WTC11 (cell line): Measurements from ENCODE around the gene GRIP2. TPM values are rescaled to one million over a fixed set of nuclear protein-coding genes. Genes with fewer than 3 reads are reported as not detected.

Experiments
- ATAC-seq: fragments of 200-7000 bp; cut with Tn5 transposase; 2 replicates; pipeline ENCODE4 v1.10.0; 2021; ENCODE audit warnings: mild to moderate bottlenecking, moderate library complexity
- CTCF ChIA-PET: fragments of 300-600 bp; sonication (Branson Sonifier 250); formaldehyde crosslinking; loops from one replicate; lab custom pipeline; 2021; ENCODE audit warnings: antibody characterized with exemption; lab: Charles Lee
- POLR2A ChIA-PET: fragments of 350-600 bp; sonication (Branson Sonifier 250); formaldehyde crosslinking; loops from one replicate; lab custom pipeline; 2021; ENCODE audit warnings: antibody characterized with exemption; lab: Charles Lee
- DNase-seq: peaks from one replicate; pipeline ENCODE4 v3.0.0; 2021; ENCODE audit warnings: low spot score
- H3K27ac Mint-ChIP-seq: 2 replicates; pipeline ENCODE4 v1.8.0; 2021; ENCODE audit warnings: mixed read lengths
- H3K27me3 Mint-ChIP-seq: 2 replicates; pipeline ENCODE4 v1.8.0; 2021; ENCODE audit warnings: low read depth, mild to moderate bottlenecking, moderate library complexity, mixed read lengths
- H3K36me3 Mint-ChIP-seq: 2 replicates; pipeline ENCODE4 v1.8.0; 2021; ENCODE audit warnings: mixed read lengths
- H3K4me1 Mint-ChIP-seq: 2 replicates; pipeline ENCODE4 v1.8.0; 2022; ENCODE audit warnings: mixed read lengths
- H3K4me3 Mint-ChIP-seq: 2 replicates; pipeline ENCODE4 v1.8.0; 2021; ENCODE audit warnings: mild to moderate bottlenecking, moderate library complexity, mixed read lengths
- H3K9me3 Mint-ChIP-seq: 2 replicates; pipeline ENCODE4 v1.8.0; 2021; ENCODE audit warnings: mixed read lengths
- CREB1 ChIP-seq: sonication (generic); formaldehyde crosslinking; IDR thresholded peaks from 2 replicates; pipeline ENCODE4 v1.8.0; 2023; ENCODE audit warnings: mild to moderate bottlenecking, missing genetic modification reagents
- E2F4 ChIP-seq: sonication (generic); formaldehyde crosslinking; IDR thresholded peaks from 2 replicates; pipeline ENCODE4 v1.8.1; 2022; ENCODE audit warnings: low read depth, mild to moderate bottlenecking, moderate library complexity, missing genetic modification reagents, borderline replicate concordance
- IRF1 ChIP-seq: sonication (generic); formaldehyde crosslinking; IDR thresholded peaks from 2 replicates; pipeline ENCODE4 v1.8.0; 2023; ENCODE audit warnings: missing genetic modification reagents
- NFATC4 ChIP-seq: fragments of 250-450 bp; sonication (Bioruptor Pico); IDR thresholded peaks from 2 replicates; pipeline ENCODE4 v1.9.0; 2021; ENCODE audit warnings: mild to moderate bottlenecking
- NFE2L1 ChIP-seq: sonication (generic); formaldehyde crosslinking; IDR thresholded peaks from 2 replicates; pipeline ENCODE4 v1.8.1; 2023; ENCODE audit warnings: missing genetic modification reagents
- SMAD4 ChIP-seq: sonication (generic); formaldehyde crosslinking; IDR thresholded peaks from 2 replicates; pipeline ENCODE4 v1.8.0; 2022; ENCODE audit warnings: mild to moderate bottlenecking, missing genetic modification reagents
- TCF7 ChIP-seq: sonication (generic); formaldehyde crosslinking; IDR thresholded peaks from 2 replicates; pipeline ENCODE4 v1.8.0; 2022; ENCODE audit warnings: mild to moderate bottlenecking, low read depth, missing genetic modification reagents, moderate library complexity
- ZNF138 ChIP-seq: sonication (generic); formaldehyde crosslinking; conservative IDR thresholded peaks from 2 replicates; pipeline ENCODE4 v1.8.1; 2022; ENCODE audit warnings: mild to moderate bottlenecking, moderate library complexity, missing genetic modification reagents
- ZNF423 ChIP-seq: fragments of 250-450 bp; sonication (Bioruptor Pico); IDR thresholded peaks from 2 replicates; pipeline ENCODE4 v2.1.2; 2022; ENCODE audit warnings: mild to moderate bottlenecking, moderate library complexity
- ZNF671 ChIP-seq: fragments of 250-450 bp; sonication (Bioruptor Pico); IDR thresholded peaks from 2 replicates; pipeline ENCODE4 v1.8.0; 2021; ENCODE audit warnings: mild to moderate bottlenecking
- total RNA-seq: library from RNA; stranded (reverse); gene quantifications from 3 replicates; pipeline ENCODE4 v1.2.3, GENCODE V29; 2021
- TF ChIP-seq, protein P1 (sequence below): sonication (generic); formaldehyde crosslinking; IDR thresholded peaks from 2 replicates; pipeline ENCODE4 v1.8.1; 2022; ENCODE audit warnings: low read depth, missing genetic modification reagents, borderline replicate concordance
- TF ChIP-seq, protein P2 (sequence below): sonication (generic); formaldehyde crosslinking; IDR thresholded peaks from 2 replicates; pipeline ENCODE4 v1.8.1; 2023; ENCODE audit warnings: mild to moderate bottlenecking, missing genetic modification reagents, borderline replicate concordance
- TF ChIP-seq, protein P3 (sequence below): sonication (generic); formaldehyde crosslinking; IDR thresholded peaks from 2 replicates; pipeline ENCODE4 v1.8.1; 2023; ENCODE audit warnings: mild to moderate bottlenecking, missing genetic modification reagents
- TF ChIP-seq, protein P4 (sequence below): sonication (generic); formaldehyde crosslinking; IDR thresholded peaks from 2 replicates; pipeline ENCODE4 v1.8.0; 2022; ENCODE audit warnings: mild to moderate bottlenecking, missing genetic modification reagents

Gene GRIP2
- total RNA-seq, 1 experiment from 2014 or later, result 12.0 TPM

DNA sequence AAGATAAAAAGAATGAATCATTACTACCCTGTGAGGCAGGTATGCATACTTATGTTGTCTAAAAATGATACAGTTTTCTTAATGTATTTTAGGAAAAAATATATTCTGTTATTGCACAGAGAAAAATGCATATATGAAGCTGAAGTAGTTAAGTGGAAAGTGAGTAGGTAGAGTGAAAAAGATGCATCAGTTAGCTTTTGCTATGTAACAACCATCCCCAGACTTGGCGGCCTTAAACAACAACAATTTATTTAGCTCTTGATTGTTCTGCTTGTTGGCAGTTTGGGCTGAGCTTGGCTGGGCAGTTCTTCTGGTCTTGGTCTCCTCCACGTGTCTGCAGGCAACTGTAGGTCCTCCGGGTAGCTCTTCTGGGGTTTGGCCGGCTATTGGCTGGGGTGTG is 92.1 kb downstream of the GRIP2 start (continued):
- TF ChIP-seq NFE2L1 (CRISPR knock-in tag), result no peak
- no peak for TF ChIP-seq IRF1 (CRISPR knock-in tag)
- TF ChIP-seq ZNF423, result no peak
- TF ChIP-seq, protein P1, sequence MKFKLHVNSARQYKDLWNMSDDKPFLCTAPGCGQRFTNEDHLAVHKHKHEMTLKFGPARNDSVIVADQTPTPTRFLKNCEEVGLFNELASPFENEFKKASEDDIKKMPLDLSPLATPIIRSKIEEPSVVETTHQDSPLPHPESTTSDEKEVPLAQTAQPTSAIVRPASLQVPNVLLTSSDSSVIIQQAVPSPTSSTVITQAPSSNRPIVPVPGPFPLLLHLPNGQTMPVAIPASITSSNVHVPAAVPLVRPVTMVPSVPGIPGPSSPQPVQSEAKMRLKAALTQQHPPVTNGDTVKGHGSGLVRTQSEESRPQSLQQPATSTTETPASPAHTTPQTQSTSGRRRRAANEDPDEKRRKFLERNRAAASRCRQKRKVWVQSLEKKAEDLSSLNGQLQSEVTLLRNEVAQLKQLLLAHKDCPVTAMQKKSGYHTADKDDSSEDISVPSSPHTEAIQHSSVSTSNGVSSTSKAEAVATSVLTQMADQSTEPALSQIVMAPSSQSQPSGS (CRISPR knock-in tag), result no peak
- TF ChIP-seq TCF7 (CRISPR knock-in tag), result no peak
- TF ChIP-seq, protein P2, sequence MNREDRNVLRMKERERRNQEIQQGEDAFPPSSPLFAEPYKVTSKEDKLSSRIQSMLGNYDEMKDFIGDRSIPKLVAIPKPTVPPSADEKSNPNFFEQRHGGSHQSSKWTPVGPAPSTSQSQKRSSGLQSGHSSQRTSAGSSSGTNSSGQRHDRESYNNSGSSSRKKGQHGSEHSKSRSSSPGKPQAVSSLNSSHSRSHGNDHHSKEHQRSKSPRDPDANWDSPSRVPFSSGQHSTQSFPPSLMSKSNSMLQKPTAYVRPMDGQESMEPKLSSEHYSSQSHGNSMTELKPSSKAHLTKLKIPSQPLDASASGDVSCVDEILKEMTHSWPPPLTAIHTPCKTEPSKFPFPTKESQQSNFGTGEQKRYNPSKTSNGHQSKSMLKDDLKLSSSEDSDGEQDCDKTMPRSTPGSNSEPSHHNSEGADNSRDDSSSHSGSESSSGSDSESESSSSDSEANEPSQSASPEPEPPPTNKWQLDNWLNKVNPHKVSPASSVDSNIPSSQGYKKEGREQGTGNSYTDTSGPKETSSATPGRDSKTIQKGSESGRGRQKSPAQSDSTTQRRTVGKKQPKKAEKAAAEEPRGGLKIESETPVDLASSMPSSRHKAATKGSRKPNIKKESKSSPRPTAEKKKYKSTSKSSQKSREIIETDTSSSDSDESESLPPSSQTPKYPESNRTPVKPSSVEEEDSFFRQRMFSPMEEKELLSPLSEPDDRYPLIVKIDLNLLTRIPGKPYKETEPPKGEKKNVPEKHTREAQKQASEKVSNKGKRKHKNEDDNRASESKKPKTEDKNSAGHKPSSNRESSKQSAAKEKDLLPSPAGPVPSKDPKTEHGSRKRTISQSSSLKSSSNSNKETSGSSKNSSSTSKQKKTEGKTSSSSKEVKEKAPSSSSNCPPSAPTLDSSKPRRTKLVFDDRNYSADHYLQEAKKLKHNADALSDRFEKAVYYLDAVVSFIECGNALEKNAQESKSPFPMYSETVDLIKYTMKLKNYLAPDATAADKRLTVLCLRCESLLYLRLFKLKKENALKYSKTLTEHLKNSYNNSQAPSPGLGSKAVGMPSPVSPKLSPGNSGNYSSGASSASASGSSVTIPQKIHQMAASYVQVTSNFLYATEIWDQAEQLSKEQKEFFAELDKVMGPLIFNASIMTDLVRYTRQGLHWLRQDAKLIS (CRISPR knock-in tag), result no peak

- Mint-ChIP-seq H3K27me3 (no peaks in the 10 kb centered on the region), H3K36me3 (peaks cover 71% of the 10 kb centered on the region), H3K9me3 (peaks cover 12% of the 10 kb centered on the region), H3K4me3 (no peak overlapping the region), H3K4me1 (no peaks in the 10 kb centered on the region), H3K27ac (no peak overlapping the region)
- CTCF ChIA-PET, result interaction anchor here (0.7 kb wide), 1 partner anchor 243 kb away, joined by 3 read pairs; no protein-coding TSS in a partner anchor
- no peak for ATAC-seq
- DNase-seq, result no peak
- POLR2A ChIA-PET, result no interaction called here
- TF ChIP-seq E2F4 (CRISPR knock-in tag) (no peak), CREB1 (no peak), ZNF138 (CRISPR knock-in tag) (no peak)
- TF ChIP-seq, protein P3, sequence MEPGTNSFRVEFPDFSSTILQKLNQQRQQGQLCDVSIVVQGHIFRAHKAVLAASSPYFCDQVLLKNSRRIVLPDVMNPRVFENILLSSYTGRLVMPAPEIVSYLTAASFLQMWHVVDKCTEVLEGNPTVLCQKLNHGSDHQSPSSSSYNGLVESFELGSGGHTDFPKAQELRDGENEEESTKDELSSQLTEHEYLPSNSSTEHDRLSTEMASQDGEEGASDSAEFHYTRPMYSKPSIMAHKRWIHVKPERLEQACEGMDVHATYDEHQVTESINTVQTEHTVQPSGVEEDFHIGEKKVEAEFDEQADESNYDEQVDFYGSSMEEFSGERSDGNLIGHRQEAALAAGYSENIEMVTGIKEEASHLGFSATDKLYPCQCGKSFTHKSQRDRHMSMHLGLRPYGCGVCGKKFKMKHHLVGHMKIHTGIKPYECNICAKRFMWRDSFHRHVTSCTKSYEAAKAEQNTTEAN (CRISPR knock-in tag), result no peak
- TF ChIP-seq, protein P4, sequence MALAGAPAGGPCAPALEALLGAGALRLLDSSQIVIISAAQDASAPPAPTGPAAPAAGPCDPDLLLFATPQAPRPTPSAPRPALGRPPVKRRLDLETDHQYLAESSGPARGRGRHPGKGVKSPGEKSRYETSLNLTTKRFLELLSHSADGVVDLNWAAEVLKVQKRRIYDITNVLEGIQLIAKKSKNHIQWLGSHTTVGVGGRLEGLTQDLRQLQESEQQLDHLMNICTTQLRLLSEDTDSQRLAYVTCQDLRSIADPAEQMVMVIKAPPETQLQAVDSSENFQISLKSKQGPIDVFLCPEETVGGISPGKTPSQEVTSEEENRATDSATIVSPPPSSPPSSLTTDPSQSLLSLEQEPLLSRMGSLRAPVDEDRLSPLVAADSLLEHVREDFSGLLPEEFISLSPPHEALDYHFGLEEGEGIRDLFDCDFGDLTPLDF (CRISPR knock-in tag), result no peak
These were observed 93.1 kb downstream of the GRIP2 start for GRCh38 chr3:14446988-14447570.

- ChIA-PET CTCF (no interaction called here), POLR2A (no interaction called here)
- no peak for TF ChIP-seq NFATC4 (CRISPR knock-in tag)
- no peak for TF ChIP-seq ZNF423
- no peak for TF ChIP-seq SMAD4 (CRISPR knock-in tag)
- no peak for TF ChIP-seq ZNF671 (CRISPR knock-in tag)
- Mint-ChIP-seq H3K9me3 (peaks cover 12% of the 10 kb centered on the region), H3K4me3 (no peak overlapping the region), H3K36me3 (peaks cover 58% of the 10 kb centered on the region), H3K27me3 (no peaks in the 10 kb centered on the region), H3K4me1 (peaks cover 5% of the 10 kb centered on the region; the same call in 1 of the 2 replicates), H3K27ac (no peak overlapping the region)
- DNase-seq, result no peak
- ATAC-seq, result no peak
These were observed 94.4 kb downstream of the GRIP2 start for GRCh38 chr3:14445773-14446172.
